PC-9 (cell line): ENCODE results near the gene NPBWR2. TPM values are rescaled to one million over a fixed set of nuclear protein-coding genes. Genes with fewer than 3 reads are reported as not detected.

ENCODE experiments used
- BruUV-seq: library from RNA; stranded (reverse); fragments of 400-500 nt; replicated peaks from 2 replicates; lab custom pipeline; 2021; lab: Mats Ljungman, UMichigan
- CTCF ChIA-PET: fragments of 300-600 bp; sonication (Branson Sonifier 250); formaldehyde crosslinking; loops from one replicate; lab custom pipeline; 2022; ENCODE audit warnings: antibody characterized with exemption; lab: Charles Lee
- POLR2A ChIA-PET: fragments of 300-600 bp; sonication (Branson Sonifier 250); formaldehyde crosslinking; loops from one replicate; lab custom pipeline; 2022; ENCODE audit warnings: antibody characterized with exemption; ENCODE audit not compliant: unreplicated experiment; lab: Charles Lee
- DNase-seq, 2 experiments: peaks; one replicate each; pipeline versions ENCODE4 v3.0.0 to v3.0.0-alpha.2; 2015 to 2022; ENCODE audit warnings: mixed read lengths in 1 of 2
- H2AFZ ChIP-seq: fragments of 200-600 bp; sonication (generic); 2 replicates; pipeline ENCODE4 v1.8.1; 2017; ENCODE audit warnings: antibody characterized with exemption
- H3F3A ChIP-seq: fragments of 200-600 bp; sonication (generic); 2 replicates; pipeline ENCODE4 v1.8.1; 2017; ENCODE audit warnings: antibody characterized with exemption, mild to moderate bottlenecking, low read depth; ENCODE audit not compliant: insufficient read depth
- H3K27ac ChIP-seq: fragments of 200-600 bp; sonication (generic); 2 replicates; pipeline ENCODE4 v1.6.1; 2016; ENCODE audit warnings: mixed run types
- H3K27me3 ChIP-seq: fragments of 200-600 bp; sonication (generic); 2 replicates; pipeline ENCODE4 v1.6.1; 2016; ENCODE audit warnings: low read depth, mixed run types; ENCODE audit not compliant: insufficient read depth
- H3K36me3 ChIP-seq: fragments of 200-600 bp; sonication (generic); 2 replicates; pipeline ENCODE4 v1.6.1; 2016; ENCODE audit warnings: low read depth, mixed run types
- H3K4me1 ChIP-seq: fragments of 200-600 bp; sonication (generic); replicated peaks from 2 replicates; pipeline ENCODE4 v1.6.1; 2016; ENCODE audit warnings: mixed run types; ENCODE audit not compliant: insufficient read depth
- H3K4me2 ChIP-seq: fragments of 200-600 bp; sonication (generic); 2 replicates; pipeline ENCODE4 v1.6.1; 2017; ENCODE audit warnings: mixed run types
- H3K4me3 ChIP-seq: fragments of 200-600 bp; sonication (generic); 2 replicates; pipeline ENCODE4 v1.6.1; 2016; ENCODE audit warnings: mixed run types
- H3K79me2 ChIP-seq: fragments of 200-600 bp; sonication (generic); 2 replicates; pipeline ENCODE4 v1.6.1; 2017; ENCODE audit warnings: low read depth, mixed run types
- H3K9me2 ChIP-seq: fragments of 200-600 bp; sonication (generic); 2 replicates; pipeline ENCODE4 v1.8.1; 2017; ENCODE audit warnings: mild to moderate bottlenecking; ENCODE audit not compliant: insufficient read depth
- H3K9me3 ChIP-seq: fragments of 200-600 bp; sonication (generic); 2 replicates; pipeline ENCODE4 v1.8.1; 2016; ENCODE audit warnings: low read depth; ENCODE audit not compliant: insufficient read depth
- H4K20me1 ChIP-seq: fragments of 200-600 bp; sonication (generic); 2 replicates; pipeline ENCODE4 v1.8.1; 2017; ENCODE audit not compliant: insufficient read depth
- EZH2 ChIP-seq: fragments of 200-600 bp; sonication (generic); IDR thresholded peaks from 2 replicates; pipeline ENCODE4 v1.8.0; 2017; ENCODE audit warnings: antibody characterized with exemption, low read depth
- intact Hi-C: fragments of 100-400 bp; cut with micrococcal nuclease; formaldehyde crosslinking; loops from one replicate; pipeline ENCODE4 v1.10.0; 2022; ENCODE audit not compliant: unreplicated experiment
- total RNA-seq: library from RNA; stranded (reverse); gene quantifications from 2 replicates; pipeline ENCODE4 v1.2.3, GENCODE V29; 2021
- TF ChIP-seq, protein P1 (sequence below): fragments of 200-600 bp; sonication (generic); conservative IDR thresholded peaks from 2 replicates; pipeline ENCODE4 v1.6.1; 2017; ENCODE audit warnings: mixed run types, antibody characterized with exemption, mild to moderate bottlenecking, moderate library complexity

The NPBWR2 gene
- total RNA-seq, 1 experiment from 2014 or later = not detected

DNA sequence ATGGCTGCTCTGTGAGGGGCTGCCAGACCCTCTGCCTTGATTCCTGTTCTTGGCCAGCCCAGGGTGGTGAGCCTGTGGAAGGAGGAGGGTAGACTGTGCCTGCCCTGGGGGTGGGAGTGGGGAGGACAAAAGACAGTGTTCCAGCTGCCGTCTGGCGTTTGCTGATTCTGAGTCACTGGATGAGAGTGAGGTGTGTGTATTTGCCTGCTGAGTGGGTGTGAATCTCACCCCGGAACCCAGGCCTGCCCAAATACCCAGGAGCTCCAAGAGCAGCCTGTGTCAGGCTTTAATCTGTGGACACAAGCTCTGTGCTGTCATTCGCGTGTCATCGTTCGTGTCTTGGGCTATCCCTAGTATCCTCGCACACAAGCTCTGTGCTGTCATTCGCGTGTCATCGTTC, 20.6 kb downstream of the NPBWR2 start:
- H2AFZ ChIP-seq = no peak overlapping the region
- H4K20me1 ChIP-seq = no peaks in the 10 kb centered on the region; the same call in none of the 2 replicates
- ChIA-PET CTCF (no interaction called here), POLR2A (no interaction called here)
- no TSS peak for BruUV-seq
- no peaks in the 10 kb centered on the region for H3K4me1 ChIP-seq
- no peaks in the 10 kb centered on the region for H3K9me2 ChIP-seq
- H3K4me2 ChIP-seq = no peak overlapping the region
- H3K36me3 ChIP-seq = no peaks in the 10 kb centered on the region
- intact Hi-C loops = no loop called here
- no peaks in the 10 kb centered on the region for H3K9me3 ChIP-seq
- H3K4me3 ChIP-seq = no peak overlapping the region
- H3K27me3 ChIP-seq = peaks cover 55% of the 10 kb centered on the region
- no peak for DNase-seq
- H3K27ac ChIP-seq = no peak overlapping the region
- H3F3A ChIP-seq = peaks cover 1% of the 10 kb centered on the region; the same call in 1 of the 2 replicates
- TF ChIP-seq, protein P1, sequence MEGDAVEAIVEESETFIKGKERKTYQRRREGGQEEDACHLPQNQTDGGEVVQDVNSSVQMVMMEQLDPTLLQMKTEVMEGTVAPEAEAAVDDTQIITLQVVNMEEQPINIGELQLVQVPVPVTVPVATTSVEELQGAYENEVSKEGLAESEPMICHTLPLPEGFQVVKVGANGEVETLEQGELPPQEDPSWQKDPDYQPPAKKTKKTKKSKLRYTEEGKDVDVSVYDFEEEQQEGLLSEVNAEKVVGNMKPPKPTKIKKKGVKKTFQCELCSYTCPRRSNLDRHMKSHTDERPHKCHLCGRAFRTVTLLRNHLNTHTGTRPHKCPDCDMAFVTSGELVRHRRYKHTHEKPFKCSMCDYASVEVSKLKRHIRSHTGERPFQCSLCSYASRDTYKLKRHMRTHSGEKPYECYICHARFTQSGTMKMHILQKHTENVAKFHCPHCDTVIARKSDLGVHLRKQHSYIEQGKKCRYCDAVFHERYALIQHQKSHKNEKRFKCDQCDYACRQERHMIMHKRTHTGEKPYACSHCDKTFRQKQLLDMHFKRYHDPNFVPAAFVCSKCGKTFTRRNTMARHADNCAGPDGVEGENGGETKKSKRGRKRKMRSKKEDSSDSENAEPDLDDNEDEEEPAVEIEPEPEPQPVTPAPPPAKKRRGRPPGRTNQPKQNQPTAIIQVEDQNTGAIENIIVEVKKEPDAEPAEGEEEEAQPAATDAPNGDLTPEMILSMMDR = no peak
- no peak for TF ChIP-seq EZH2
- no peaks in the 10 kb centered on the region for H3K79me2 ChIP-seq

DNA sequence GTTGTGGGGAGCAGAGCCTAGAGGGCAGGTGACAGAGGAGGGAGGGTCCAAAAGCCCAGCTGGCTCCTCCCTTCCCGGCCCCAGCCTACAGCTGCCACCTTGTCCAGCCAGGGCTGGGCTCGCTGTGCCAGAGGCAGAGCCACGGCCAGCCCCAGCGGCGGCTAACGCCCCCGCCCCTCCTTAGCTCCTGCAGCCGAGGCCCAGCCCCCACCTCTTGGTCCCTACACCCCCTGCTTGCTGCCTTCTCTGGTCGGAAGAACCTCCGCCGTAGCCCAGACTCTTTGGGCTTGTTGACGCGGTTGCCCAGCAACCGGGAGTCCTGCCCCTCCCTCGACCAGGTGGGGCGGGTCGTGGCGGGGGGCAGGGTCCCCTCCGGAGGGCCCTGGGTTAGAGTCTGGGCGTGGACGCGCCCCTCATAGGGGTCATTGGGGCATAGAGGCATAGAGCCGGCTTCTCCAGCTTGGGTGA, 22.6 kb downstream of the NPBWR2 start:
- Histone ChIP-seq H2AFZ (no peak overlapping the region), H4K20me1 (no peaks in the 10 kb centered on the region; the same call in 1 of the 2 replicates), H3K4me3 (no peak overlapping the region), H3K4me2 (peak overlapping the region; percentile 35; the same call in 1 of the 2 replicates), H3F3A (peaks cover 19% of the 10 kb centered on the region), H3K9me2 (no peaks in the 10 kb centered on the region), H3K27me3 (peaks cover 48% of the 10 kb centered on the region), H3K79me2 (no peaks in the 10 kb centered on the region), H3K9me3 (no peaks in the 10 kb centered on the region), H3K27ac (no peak overlapping the region), H3K36me3 (no peaks in the 10 kb centered on the region), H3K4me1 (no peaks in the 10 kb centered on the region)
- ChIA-PET CTCF (no interaction called here), POLR2A (no interaction called here)
- DNase-seq = no peak
- TF ChIP-seq EZH2 = no peak
- TF ChIP-seq, protein P1 = no peak
- BruUV-seq = no TSS peak
- intact Hi-C loops = loop anchor here (5.0 kb wide), 1 partner anchor 38 kb away; no protein-coding TSS in a partner anchor

DNA sequence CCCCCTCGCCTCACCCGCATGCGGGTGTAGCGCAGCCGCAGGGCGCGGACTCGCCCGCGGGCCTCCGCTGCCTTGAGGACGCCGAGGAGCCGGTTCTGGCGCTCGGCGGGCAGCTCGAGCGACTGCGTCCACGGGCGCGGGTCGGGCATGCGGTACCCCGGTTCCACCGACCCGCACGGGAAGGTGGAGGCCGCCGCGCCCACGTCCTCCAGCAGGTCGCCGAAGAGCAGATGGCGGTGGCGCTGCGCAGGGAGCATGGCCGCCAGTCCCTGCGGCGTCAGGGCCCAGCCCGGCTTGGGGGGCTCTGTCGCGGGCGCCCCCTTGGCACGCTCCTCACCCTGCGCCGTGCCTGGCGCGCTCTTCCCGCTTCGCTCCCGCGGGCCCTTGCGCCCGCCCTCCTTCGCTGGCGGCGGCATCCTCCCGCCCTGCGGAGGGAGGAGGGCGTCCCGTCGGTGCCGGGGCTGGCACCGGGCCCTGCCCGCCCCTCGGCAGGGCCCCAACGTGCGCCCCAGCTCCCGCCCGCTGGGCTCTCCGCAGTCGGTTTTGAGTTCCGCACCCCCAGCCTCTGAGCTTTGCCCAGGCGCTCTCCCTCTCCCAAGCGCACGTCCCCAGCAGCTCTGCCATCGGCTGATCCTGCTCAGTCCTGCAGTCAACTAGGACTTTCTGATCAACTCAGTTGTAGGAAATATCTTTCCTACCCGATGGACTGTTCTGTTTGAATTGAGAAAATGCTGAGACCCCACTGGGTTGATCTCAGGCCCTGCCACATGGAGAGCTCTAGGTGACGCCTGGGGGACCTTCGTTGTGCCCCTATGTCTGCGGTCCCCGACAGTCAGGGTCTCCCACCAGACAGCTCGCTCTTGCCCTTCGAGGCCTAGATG, 23.3 kb downstream of the NPBWR2 start, which contains the start of gene LKAAEAR1:
Gene LKAAEAR1 (minus strand): TSS at position 595 of the 881 bp plus-strand sequence. CDS start 179 bp downstream, at position 416.
- TF ChIP-seq, protein P1 = no peak
- TF ChIP-seq EZH2 = no peak
- intact Hi-C loops = loop anchor here (5.0 kb wide), 1 partner anchor 38 kb away; no protein-coding TSS in a partner anchor

More for the DNA sequence above, 23.3 kb downstream of the NPBWR2 start, which contains the start of gene LKAAEAR1:
- Histone ChIP-seq H3F3A (peaks cover 25% of the 10 kb centered on the region), H3K27ac (no peak within 1 kb of the TSS), H3K4me3 (peak within 1 kb of the TSS; percentile 37; the same call in 1 of the 2 replicates), H2AFZ (no peak within 1 kb of the TSS), H3K36me3 (no peaks in the 10 kb centered on the region), H3K27me3 (peaks cover 45% of the 10 kb centered on the region), H3K9me2 (no peaks in the 10 kb centered on the region), H4K20me1 (no peaks in the 10 kb centered on the region; the same call in 1 of the 2 replicates), H3K4me2 (peak within 1 kb of the TSS; percentile 64), H3K4me1 (0 out of 2 replicates have a peak, but pooled peaks cover under 1% of the 10 kb centered on the region), H3K9me3 (no peaks in the 10 kb centered on the region), H3K79me2 (no peaks in the 10 kb centered on the region)
- CTCF ChIA-PET = interaction anchor here (0.7 to 1.0 kb wide), 2 partner anchors 46 to 212 kb away, joined by 3 read pairs; no protein-coding TSS in a partner anchor
- POLR2A ChIA-PET = no interaction called here
- DNase-seq = no peak
- BruUV-seq = no TSS peak
